H54 (cell line): Measurements from ENCODE around the gene TTLL9.
"Not testable (repeated sequence)": the region's sequence is repeated elsewhere in the genome, so short reads cannot be mapped to it uniquely, and the experiment has no call there.

Experiments used
- DNase-seq: peaks from one replicate; pipeline ENCODE4 v3.0.0; 2011; ENCODE audit warnings: low spot score, mixed read lengths; ENCODE audit not compliant: insufficient read length
- FAIRE-seq: peaks from 3 replicates; lab custom pipeline; 2011; peaks lifted over from hg19 to GRCh38; lab: Jason Lieb, UNC
- POLR2A ChIP-seq: IDR thresholded peaks from 2 replicates; pipeline ENCODE4 v1.6.1; 2011; ENCODE audit warnings: low read depth, mild to moderate bottlenecking, low read length

Gene TTLL9, protein sequence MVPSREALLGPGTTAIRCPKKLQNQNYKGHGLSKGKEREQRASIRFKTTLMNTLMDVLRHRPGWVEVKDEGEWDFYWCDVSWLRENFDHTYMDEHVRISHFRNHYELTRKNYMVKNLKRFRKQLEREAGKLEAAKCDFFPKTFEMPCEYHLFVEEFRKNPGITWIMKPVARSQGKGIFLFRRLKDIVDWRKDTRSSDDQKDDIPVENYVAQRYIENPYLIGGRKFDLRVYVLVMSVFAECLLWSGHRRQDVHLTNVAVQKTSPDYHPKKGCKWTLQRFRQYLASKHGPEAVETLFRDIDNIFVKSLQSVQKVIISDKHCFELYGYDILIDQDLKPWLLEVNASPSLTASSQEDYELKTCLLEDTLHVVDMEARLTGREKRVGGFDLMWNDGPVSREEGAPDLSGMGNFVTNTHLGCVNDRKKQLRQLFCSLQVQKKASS

DNA sequence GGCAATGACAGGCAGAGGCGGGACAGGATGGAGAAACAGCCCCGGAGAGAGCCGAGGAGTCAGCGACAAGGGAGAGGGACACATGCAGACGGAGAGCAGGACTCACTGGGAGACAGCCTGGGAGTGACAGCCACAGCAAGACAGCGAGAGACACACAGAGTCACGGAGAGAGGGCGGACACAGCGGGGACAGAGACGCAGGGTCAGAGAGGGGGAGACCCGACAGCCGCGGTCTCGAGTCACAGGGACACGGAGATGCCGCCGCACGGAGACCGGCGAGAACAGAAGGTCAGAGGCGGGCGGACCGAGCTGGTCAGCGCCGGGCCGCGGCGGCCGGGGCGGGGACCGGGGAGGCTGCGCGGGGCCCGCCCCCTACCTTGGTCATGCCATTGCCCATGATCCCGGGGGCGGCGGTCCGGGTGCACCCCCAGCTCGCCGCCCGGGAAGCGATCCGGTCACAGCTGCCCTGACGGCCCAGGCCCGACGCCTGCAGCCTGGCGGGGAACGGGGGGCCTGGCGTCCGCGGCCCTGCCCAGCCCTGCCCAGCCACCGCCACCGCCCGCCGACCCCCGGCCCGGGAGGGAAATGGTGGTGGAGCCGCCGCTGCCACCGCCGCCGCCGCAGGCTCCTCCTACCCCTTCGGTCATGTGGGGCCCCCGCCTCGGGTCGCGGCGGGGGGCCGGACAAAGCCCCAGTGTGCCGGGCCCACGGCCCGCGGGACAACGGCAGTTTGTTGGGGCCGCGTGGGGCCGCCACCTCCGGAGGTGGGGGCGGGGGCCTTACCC is at the start of gene TTLL9, which contains the start of gene DUSP15:
TSS of gene TTLL9 (plus strand) at position 693 of the 784 bp plus-strand sequence. CDS start 493 bp downstream, outside the sequence.
TSS of gene DUSP15 (minus strand) at position 586 of the 784 bp plus-strand sequence. CDS start at position 396, 190 bp downstream.
- TF ChIP-seq POLR2A: peak; percentile 29
- FAIRE-seq: no peak
- DNase-seq: no peak

DNA sequence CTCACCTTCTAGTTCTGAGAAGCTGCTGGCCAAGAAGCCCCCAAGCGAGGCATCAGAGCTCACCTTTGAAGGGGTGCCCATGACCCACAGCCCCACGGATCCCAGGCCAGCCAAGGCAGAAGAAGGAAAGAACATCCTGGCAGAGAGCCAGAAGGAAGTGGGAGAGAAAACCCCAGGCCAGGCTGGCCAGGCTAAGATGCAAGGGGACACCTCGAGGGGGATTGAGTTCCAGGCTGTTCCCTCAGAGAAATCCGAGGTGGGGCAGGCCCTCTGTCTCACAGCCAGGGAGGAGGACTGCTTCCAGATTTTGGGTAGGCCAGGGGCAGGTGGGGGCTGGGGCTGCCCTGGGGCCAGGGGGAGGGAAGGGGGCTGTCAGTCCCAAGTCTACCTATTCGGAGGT is 49.0 kb upstream of the TTLL9 start:
- TF ChIP-seq POLR2A: no peak
- FAIRE-seq (no peak), DNase-seq (no peak)

DNA sequence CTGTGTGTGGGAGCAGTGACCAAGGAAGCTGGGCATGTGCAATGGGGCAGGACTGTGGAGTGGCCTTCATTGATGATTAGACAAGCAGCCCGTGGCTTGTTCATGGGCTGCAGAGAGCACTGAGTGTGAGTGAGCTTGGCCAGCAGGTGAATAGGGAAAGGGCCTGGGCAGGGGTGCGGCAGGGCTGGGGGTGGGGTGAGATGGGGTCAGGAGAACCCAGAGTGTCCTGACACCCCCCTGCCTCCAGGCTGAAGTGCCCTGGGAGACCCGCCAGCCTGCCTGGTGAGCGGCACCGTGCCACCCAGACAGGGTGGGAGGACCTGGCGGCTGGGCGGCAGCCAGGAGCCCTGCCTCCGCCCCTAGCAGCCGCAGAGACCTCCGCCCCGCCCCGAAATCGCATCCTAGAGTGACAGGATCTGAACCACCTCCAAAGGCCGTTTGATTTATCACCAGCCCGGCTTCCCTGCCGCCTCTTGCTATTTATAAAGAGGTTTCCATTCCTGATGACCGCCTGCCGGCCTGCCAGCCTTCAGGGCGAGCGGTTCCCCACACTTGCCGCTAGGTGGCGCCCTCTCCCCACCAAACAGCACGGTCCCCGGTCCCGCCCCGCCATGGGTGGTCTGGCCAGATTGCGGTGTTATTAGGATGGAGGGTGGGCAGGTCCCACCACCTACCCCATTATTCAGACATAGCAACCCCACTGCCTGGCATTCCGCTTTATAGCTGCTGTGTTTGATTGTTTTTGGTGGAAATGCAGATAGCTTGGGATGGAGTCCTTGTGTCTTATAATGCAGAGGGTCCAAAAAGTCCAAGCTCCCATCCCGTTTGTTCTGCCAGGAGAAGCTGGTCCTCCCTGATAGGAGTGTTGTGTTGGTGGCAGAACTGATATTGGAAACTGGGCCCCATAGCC is 47.8 kb upstream of the TTLL9 start:
- FAIRE-seq (no peak), DNase-seq (peak; percentile 73)
- no peak for TF ChIP-seq POLR2A

DNA sequence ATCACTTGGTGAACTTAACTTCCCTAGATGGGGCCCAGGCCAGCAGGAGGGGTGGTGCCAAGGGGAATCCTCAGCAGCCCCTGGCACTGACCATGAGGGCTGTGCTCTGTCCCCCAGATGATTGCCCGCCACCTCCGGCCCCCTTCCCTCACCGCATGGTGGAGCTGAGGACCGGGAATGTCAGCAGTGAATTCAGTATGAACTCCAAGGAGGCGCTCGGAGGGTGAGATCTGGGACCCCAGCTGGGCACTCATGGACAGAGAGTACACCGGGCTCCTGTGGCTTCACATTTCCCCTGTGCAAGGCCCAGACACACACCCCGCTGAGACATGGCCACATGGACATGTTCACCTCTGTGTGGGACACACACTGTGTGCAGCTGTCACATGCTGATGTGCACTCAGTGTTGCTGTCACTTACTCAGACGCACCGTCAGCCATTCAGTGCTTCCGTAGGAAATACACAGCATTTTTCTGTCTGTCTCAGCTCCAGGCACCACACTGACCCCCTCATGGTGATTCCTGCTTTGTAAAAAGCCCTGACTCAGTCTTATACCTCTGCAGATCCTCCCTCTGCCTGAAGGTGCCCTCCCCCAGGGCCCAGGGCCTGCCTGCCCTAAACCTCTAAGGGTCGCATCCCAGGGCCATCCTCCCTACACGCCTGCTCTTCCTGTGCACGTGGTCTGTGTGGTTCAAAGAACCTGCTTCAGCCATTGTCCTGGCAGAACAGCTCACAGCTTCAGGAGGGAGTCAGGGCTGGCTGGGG is 46.9 kb upstream of the TTLL9 start:
- TF ChIP-seq POLR2A: no peak
- DNase-seq (no peak), FAIRE-seq (no peak)

DNA sequence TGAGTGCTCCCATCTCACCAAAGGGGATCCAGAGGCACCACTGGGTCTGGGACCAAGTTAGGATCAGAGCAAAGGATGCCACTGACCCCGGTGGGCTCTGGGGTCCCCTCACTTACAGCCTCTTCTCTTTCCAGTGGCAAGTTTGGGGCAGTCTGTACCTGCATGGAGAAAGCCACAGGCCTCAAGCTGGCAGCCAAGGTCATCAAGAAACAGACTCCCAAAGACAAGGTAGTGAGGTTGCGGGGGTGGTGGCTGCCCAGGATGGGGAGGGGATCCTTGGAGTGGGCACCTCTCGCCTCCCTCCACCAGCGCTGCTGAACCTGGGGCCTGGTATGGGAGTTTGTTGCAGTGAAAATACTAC is 46.3 kb upstream of the TTLL9 start:
- DNase-seq (no peak), FAIRE-seq (no peak)

DNA sequence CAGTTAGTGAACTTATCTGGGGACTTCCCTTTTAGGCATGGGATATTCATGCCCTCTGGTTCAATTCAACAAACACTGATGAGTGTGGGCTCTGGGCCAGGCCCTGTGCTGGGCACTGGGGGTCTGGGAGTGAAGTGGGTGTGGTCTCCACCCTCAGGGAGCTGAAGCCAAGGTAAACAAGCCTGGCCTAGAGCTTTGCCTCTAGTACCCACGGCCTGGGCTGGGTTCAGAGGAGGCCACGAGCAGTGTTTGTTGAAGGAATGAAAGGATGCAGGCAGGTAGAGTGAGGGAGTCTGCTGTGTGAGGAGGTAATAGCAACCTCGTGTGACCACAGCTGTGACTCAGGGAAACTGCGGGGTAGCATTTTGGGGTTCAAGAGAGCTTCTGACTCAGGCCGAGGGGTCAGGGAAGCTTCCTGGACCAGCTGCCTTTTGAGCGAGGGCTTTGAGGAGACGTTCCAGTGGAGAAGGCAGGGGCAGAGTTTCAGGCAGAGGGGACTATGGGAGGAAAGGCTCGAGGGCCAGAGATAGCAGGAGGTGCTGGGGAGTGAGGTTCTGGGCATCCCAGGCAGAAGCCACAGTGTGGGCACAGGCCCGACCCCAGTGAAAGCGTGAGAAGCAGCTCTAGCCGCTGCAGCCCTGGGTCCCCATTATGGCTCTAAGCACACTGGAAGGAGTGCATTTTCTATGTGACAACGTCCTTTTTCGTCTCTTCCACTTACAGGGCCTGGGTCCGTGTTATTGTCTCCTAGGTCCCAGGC is 45.7 kb upstream of the TTLL9 start:
- FAIRE-seq (no peak), DNase-seq (no peak)
- TF ChIP-seq POLR2A: no peak

More for the DNA sequence above, 46.3 kb upstream of the TTLL9 start:
- TF ChIP-seq POLR2A: no peak

DNA sequence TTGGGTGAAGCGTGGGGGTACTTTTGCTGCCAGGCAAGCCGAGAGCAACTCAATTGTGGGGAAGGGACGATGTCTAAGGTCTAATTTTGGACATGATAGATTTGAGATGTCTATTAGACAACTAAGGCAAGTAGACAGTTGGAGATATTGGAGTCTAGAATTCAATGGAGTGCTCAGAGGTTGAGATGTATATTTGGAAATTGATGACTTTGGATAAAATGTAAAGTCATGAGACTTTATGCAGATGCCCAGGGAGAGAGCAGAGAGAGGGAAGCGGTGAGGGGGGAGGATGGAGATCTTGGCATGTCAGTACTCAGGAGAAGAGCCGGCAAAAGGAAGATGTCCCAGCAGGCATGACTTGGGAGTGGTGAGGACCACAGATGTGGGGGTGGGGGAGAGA is 44.4 kb upstream of the TTLL9 start:
- no peak for TF ChIP-seq POLR2A
- FAIRE-seq: no peak
- no peak for DNase-seq

DNA sequence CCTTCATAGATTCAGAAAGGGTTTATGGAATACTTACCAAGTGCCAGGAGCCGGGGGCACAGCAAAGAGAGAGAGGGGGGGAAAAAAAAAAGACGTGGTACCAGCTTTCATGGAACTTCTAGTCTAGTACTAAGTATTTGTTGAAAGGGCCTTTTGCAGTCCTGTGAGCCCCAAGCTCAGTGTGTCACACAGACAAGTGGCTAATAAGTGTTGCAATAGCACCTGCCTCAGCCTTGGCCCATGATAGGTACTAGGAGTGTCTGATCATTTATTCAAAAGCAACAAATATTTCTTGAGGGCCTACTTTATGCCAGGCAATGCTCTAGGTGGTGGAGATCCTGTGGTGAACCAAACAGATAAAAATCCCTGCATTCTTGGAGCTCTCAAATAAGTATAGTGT is 43.4 kb upstream of the TTLL9 start:
- FAIRE-seq (no peak), DNase-seq (no peak)
- no peak for TF ChIP-seq POLR2A

DNA sequence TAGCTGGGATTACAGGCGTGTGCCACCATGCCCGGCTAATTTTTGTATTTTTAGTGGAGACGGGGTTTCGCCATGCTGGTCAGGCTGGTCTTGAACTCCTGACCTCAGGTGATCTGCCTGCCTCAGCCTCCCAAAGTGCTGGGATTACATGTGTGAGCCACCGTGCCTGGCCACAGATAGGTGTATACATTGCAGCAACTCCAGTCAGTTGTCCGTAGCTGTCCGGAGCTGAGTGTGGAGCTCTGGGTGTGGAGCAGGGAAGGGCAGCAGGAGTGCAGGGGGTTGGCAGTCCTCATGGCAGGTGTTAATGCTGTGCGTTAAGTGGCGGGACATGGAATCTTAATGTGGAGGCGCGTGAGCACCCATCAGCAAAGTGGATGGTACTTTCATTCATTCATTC is 42.4 kb upstream of the TTLL9 start:
- FAIRE-seq, DNase-seq: not testable (repeated sequence)

DNA sequence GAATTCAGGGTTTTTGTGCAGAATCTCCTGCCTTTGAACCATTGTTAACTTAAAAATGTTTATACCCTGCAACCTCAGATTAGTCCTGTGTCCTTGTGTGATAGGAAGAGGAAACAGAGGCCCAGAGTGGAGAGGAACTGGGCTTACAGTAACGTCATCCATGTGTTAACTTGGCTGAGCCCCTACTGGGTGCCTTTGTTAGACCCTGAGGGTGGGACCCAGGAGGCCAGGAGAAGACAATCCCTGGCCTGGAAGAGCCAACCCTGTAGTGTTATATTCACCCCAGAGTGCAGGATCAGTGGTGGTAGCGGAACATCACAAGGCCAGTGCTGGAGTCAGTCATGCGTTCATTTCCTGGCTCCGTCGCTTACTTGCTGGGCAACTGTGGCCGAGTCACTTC is 40.7 kb upstream of the TTLL9 start:
- FAIRE-seq (no peak), DNase-seq (no peak)
- TF ChIP-seq POLR2A: no peak

DNA sequence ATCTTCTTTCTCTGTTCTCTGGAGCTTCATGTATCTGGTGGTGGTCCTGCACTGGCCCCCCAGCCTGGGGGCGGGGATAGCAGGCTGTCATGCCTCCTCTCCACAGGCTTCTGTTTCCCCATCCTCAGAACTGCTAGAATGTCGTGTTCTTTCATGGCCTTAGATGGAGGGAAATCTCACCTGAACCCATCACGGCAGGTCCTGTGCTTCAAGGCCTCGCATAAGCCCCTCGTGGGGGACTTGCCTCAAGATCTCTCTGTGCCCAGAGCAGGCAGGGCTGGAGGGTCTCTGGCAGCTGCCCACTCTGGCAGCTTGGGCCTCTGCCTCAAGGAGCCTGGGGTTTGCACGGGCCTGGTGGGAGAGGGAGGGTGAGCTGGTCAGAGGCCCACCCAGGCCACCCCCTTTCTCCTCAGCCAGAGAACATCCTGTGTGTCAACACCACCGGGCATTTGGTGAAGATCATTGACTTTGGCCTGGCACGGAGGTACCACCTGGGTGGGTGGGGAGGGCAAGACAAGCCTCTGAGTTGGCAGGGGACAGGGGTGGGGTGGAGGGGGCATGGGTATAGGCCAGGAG is 39.9 kb upstream of the TTLL9 start:
- no peak for FAIRE-seq
- no peak for DNase-seq
- TF ChIP-seq POLR2A: no peak

DNA sequence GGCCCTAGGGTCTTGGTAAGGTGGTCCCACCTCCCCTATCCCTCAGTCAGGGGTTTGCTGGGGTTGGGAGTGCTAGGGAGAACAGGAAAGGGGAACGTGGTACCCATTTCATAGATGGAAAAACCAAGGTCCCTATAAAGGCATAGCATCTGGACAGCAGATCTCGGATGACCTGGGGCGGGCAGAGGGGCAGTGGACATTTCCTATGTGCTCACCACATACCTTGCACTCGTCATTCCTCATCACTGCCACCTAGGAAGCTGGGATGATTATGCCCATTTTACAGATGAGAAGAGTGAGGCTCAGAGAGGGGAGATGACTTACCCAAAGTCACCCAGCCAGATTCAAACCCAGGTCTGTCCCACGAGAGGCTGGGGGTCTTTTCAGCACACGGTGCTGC is 39.2 kb upstream of the TTLL9 start:
- FAIRE-seq (no peak), DNase-seq (no peak)
- TF ChIP-seq POLR2A: no peak
